ENCODE measurements around the gene TMEM182.

- TF ChIP-seq POLR2AphosphoS5 (IDR thresholded peaks at IDR 0.05), result no peak
- TF ChIP-seq RAD21 (conservative IDR thresholded peaks at IDR 0.05), result no peak
- TF ChIP-seq CTCF (IDR thresholded peaks at IDR 0.05; ENCODE audit: poor library complexity, severe bottlenecking), result no peak
- no peak for TF ChIP-seq EZH2 (IDR thresholded peaks at IDR 0.05; ENCODE audit: borderline replicate concordance, insufficient read depth, low read length, poor library complexity, severe bottlenecking)
- TF ChIP-seq REST (IDR thresholded peaks at IDR 0.05; ENCODE audit: borderline replicate concordance), result no peak
Observed at GRCh38 chr2:102798181-102798580, 36.4 kb downstream of the TMEM182 start.

Data from neural cell (in vitro differentiated cells).